ENCODE measurements around the gene IL31.

Gene IL31

GRCh38 chr12:122145505-122146330 lies 28.3 kb downstream of the IL31 start:
- Histone ChIP-seq H3K27me3 (ENCODE audit: control insufficient read depth in 1 of 2, insufficient read depth in 1 of 2, low read length in 2 of 2) (peaks cover 0 to 3% of the 10 kb centered on the region in 2 experiments), H3K4me1 (ENCODE audit: control insufficient read depth, insufficient read depth, low read depth, low read length) (no peaks in the 10 kb centered on the region), H3K9ac (ENCODE audit: low read length) (no peak overlapping the region), H3K14ac (ENCODE audit: low read length in 2 of 2) (no peak overlapping the region), H4K91ac (ENCODE audit: low read length) (no peak overlapping the region), H3K36me3 (ENCODE audit: control insufficient read depth in 1 of 2, insufficient read depth in 2 of 2, low read depth in 1 of 2, low read length in 2 of 2) (peaks cover 33 to 47% of the 10 kb centered on the region in 2 experiments), H2AK5ac (ENCODE audit: low read length, severe bottlenecking) (no peak overlapping the region), H2BK5ac (ENCODE audit: low read depth, low read length, poor library complexity, severe bottlenecking) (no peak overlapping the region), H3K4me2 (ENCODE audit: low read length, poor library complexity, severe bottlenecking) (no peak overlapping the region), H3K9me3 (ENCODE audit: control insufficient read depth, low read length) (no peaks in the 10 kb centered on the region), H2AFZ (ENCODE audit: low read depth, low read length) (no peak overlapping the region), H3K27ac (ENCODE audit: low read length, poor library complexity, severe bottlenecking) (no peak overlapping the region), H2BK120ac (ENCODE audit: low read depth, low read length) (no peak overlapping the region), H3K23ac (ENCODE audit: low read length in 2 of 2) (no peak overlapping the region), H3K4ac (ENCODE audit: low read depth in 1 of 2, low read length in 2 of 2) (no peak overlapping the region), H4K8ac (ENCODE audit: low read length) (no peak overlapping the region), H2BK12ac (ENCODE audit: low read length in 2 of 2) (no peak overlapping the region), H3K18ac (ENCODE audit: low read depth in 1 of 2, low read length in 2 of 2) (no peak overlapping the region), H3K79me1 (replicated peaks; ENCODE audit: low read length, poor library complexity, severe bottlenecking) (peaks cover 2% of the 10 kb centered on the region), H3K4me3 (ENCODE audit: insufficient read depth in 1 of 2, low read depth in 1 of 2, low read length in 2 of 2) (no peak overlapping the region), H2BK15ac (ENCODE audit: low read depth, poor library complexity, severe bottlenecking) (no peak overlapping the region)
- no peak for DNase-seq
- 97% methylated on average over 22 of the region's 23 CpGs for WGBS

- Histone ChIP-seq H2BK120ac (ENCODE audit: low read depth, low read length) (no peak overlapping the region), H2BK5ac (ENCODE audit: low read depth, low read length, poor library complexity, severe bottlenecking) (no peak overlapping the region), H3K18ac (ENCODE audit: low read depth in 1 of 2, low read length in 2 of 2) (no peak overlapping the region), H3K9me3 (ENCODE audit: control insufficient read depth, low read length) (no peaks in the 10 kb centered on the region), H2AFZ (ENCODE audit: low read depth, low read length) (no peak overlapping the region), H3K79me1 (replicated peaks; ENCODE audit: low read length, poor library complexity, severe bottlenecking) (peaks cover 2% of the 10 kb centered on the region), H4K8ac (ENCODE audit: low read length) (no peak overlapping the region), H2BK12ac (ENCODE audit: low read length in 2 of 2) (no peak overlapping the region), H3K36me3 (ENCODE audit: control insufficient read depth in 1 of 2, insufficient read depth in 2 of 2, low read depth in 1 of 2, low read length in 2 of 2) (peaks cover 38 to 50% of the 10 kb centered on the region in 2 experiments), H3K4me3 (ENCODE audit: insufficient read depth in 1 of 2, low read depth in 1 of 2, low read length in 2 of 2) (no peak overlapping the region), H3K14ac (ENCODE audit: low read length in 2 of 2) (no peak overlapping the region), H3K23ac (ENCODE audit: low read length in 2 of 2) (no peak overlapping the region), H4K91ac (ENCODE audit: low read length) (no peak overlapping the region), H2AK5ac (ENCODE audit: low read length, severe bottlenecking) (no peak overlapping the region), H3K4me1 (ENCODE audit: control insufficient read depth, insufficient read depth, low read depth, low read length) (no peaks in the 10 kb centered on the region), H3K4ac (ENCODE audit: low read depth in 1 of 2, low read length in 2 of 2) (no peak overlapping the region), H3K4me2 (ENCODE audit: low read length, poor library complexity, severe bottlenecking) (no peak overlapping the region), H3K9ac (ENCODE audit: low read length) (no peak overlapping the region), H3K27me3 (ENCODE audit: control insufficient read depth in 1 of 2, insufficient read depth in 1 of 2, low read length in 2 of 2) (no peaks in the 10 kb centered on the region), H2BK15ac (ENCODE audit: low read depth, poor library complexity, severe bottlenecking) (no peak overlapping the region), H3K27ac (ENCODE audit: low read length, poor library complexity, severe bottlenecking) (no peak overlapping the region)
- no peak for DNase-seq
- WGBS, result 96% methylated on average over 12 of the region's 12 CpGs
These were observed 29.1 kb downstream of the IL31 start for GRCh38 chr12:122144885-122145284.

DNA sequence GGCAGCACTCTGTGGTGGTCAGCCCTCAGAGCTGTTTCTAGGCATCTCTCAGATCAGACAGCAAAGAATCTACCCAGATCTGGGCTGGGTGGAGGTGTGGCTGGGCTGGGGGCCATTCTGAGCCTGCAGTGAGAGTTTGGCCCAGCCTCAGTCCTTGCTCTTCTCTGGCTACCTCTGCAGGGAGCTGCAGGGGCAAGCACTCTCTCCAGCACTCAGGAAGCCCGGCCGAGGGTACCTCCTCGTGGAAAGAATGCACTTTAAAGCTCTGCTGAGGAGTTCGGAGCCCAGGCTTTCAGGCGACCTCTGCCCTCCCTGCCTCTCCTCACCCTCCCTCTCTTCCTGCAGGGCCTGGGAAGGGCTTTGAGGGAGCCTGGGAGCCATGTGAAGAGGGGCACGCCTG lies 31.2 kb downstream of the IL31 start:
- peaks cover 56 to 65% of the 10 kb centered on the region in 2 experiments for H3K36me3 ChIP-seq (ENCODE audit: control insufficient read depth in 1 of 2, insufficient read depth in 2 of 2, low read depth in 1 of 2, low read length in 2 of 2)
- no peaks in the 10 kb centered on the region for H3K4me1 ChIP-seq (ENCODE audit: control insufficient read depth, insufficient read depth, low read depth, low read length)
- H2BK5ac ChIP-seq (ENCODE audit: low read depth, low read length, poor library complexity, severe bottlenecking), result no peak overlapping the region
- H2BK120ac ChIP-seq (ENCODE audit: low read depth, low read length), result no peak overlapping the region
- no peak overlapping the region for H3K4me2 ChIP-seq (ENCODE audit: low read length, poor library complexity, severe bottlenecking)
- no peaks in the 10 kb centered on the region for H3K27me3 ChIP-seq (ENCODE audit: control insufficient read depth in 1 of 2, insufficient read depth in 1 of 2, low read length in 2 of 2)
- no peak overlapping the region for H3K4me3 ChIP-seq (ENCODE audit: insufficient read depth in 1 of 2, low read depth in 1 of 2, low read length in 2 of 2)
- no peaks in the 10 kb centered on the region for H3K9me3 ChIP-seq (ENCODE audit: control insufficient read depth, low read length)
- H2AK5ac ChIP-seq (ENCODE audit: low read length, severe bottlenecking), result no peak overlapping the region
- DNase-seq, result no peak
- peaks cover 2% of the 10 kb centered on the region for H3K79me1 ChIP-seq (replicated peaks; ENCODE audit: low read length, poor library complexity, severe bottlenecking)
- H2BK15ac ChIP-seq (ENCODE audit: low read depth, poor library complexity, severe bottlenecking), result no peak overlapping the region
- WGBS, result 67% methylated on average over 6 of the region's 6 CpGs
- H3K23ac ChIP-seq (ENCODE audit: low read length in 2 of 2), result no peak overlapping the region
- no peak overlapping the region for H2AFZ ChIP-seq (ENCODE audit: low read depth, low read length)
- H3K18ac ChIP-seq (ENCODE audit: low read depth in 1 of 2, low read length in 2 of 2), result no peak overlapping the region
- no peak overlapping the region for H4K91ac ChIP-seq (ENCODE audit: low read length)
- no peak overlapping the region for H3K4ac ChIP-seq (ENCODE audit: low read depth in 1 of 2, low read length in 2 of 2)
- no peak overlapping the region for H3K27ac ChIP-seq (ENCODE audit: low read length, poor library complexity, severe bottlenecking)
- H3K9ac ChIP-seq (ENCODE audit: low read length), result no peak overlapping the region
- H4K8ac ChIP-seq (ENCODE audit: low read length), result no peak overlapping the region
- H2BK12ac ChIP-seq (ENCODE audit: low read length in 2 of 2), result no peak overlapping the region
- H3K14ac ChIP-seq (ENCODE audit: low read length in 2 of 2), result no peak overlapping the region

DNA sequence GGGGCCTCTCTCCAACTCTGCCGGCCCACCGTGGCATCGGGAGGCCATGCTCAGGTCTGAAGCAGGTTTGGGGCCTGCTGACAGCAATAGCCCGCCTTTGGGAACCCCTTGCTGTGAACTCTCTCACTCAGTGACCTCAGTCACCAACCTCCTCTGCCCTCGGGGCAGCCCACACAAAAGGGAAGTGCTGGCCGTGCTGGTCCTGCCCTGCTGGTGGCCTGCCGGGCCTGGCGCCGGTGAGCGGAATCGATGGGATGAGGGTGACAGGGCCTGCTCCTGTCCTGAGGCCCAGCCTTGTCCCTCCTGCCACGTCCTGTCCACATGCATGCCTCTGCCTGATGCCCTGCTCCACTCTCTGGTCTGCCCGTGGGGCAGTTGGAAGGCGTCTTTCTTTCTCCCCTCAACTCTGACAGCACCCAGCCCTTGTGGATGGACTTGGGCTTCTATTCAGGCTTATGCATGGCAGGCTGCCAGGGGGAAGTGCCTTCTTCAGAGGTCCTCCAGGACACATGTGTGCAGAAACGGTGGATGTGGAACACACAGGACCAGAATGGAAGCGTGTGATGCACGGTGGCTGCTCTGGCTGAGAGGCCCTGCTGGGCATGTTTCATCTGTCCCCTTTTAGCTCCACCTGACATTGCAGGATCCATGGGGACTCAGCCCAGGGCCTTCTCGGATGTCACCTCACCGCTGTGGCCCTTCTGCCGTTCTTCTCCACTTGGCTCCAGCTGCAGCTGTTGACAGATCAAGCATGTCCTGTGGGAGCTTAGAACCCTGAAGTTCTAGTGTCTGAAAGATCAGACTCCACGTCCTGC lies 31.9 kb downstream of the IL31 start:
- Histone ChIP-seq H3K23ac (ENCODE audit: low read length in 2 of 2) (no peak overlapping the region), H4K8ac (ENCODE audit: low read length) (no peak overlapping the region), H2AFZ (ENCODE audit: low read depth, low read length) (no peak overlapping the region), H3K27ac (ENCODE audit: low read length, poor library complexity, severe bottlenecking) (no peak overlapping the region), H3K9me3 (ENCODE audit: control insufficient read depth, low read length) (no peaks in the 10 kb centered on the region), H3K4me1 (ENCODE audit: control insufficient read depth, insufficient read depth, low read depth, low read length) (no peaks in the 10 kb centered on the region), H3K4ac (ENCODE audit: low read depth in 1 of 2, low read length in 2 of 2) (no peak overlapping the region), H3K18ac (ENCODE audit: low read depth in 1 of 2, low read length in 2 of 2) (no peak overlapping the region), H2BK15ac (ENCODE audit: low read depth, poor library complexity, severe bottlenecking) (no peak overlapping the region), H3K79me1 (replicated peaks; ENCODE audit: low read length, poor library complexity, severe bottlenecking) (peaks cover 2% of the 10 kb centered on the region), H3K27me3 (ENCODE audit: control insufficient read depth in 1 of 2, insufficient read depth in 1 of 2, low read length in 2 of 2) (no peaks in the 10 kb centered on the region), H2BK5ac (ENCODE audit: low read depth, low read length, poor library complexity, severe bottlenecking) (no peak overlapping the region), H2BK12ac (ENCODE audit: low read length in 2 of 2) (no peak overlapping the region), H4K91ac (ENCODE audit: low read length) (no peak overlapping the region), H3K4me3 (ENCODE audit: insufficient read depth in 1 of 2, low read depth in 1 of 2, low read length in 2 of 2) (no peak overlapping the region), H2BK120ac (ENCODE audit: low read depth, low read length) (no peak overlapping the region), H3K36me3 (ENCODE audit: control insufficient read depth in 1 of 2, insufficient read depth in 2 of 2, low read depth in 1 of 2, low read length in 2 of 2) (peaks cover 59 to 71% of the 10 kb centered on the region in 2 experiments), H3K4me2 (ENCODE audit: low read length, poor library complexity, severe bottlenecking) (no peak overlapping the region), H3K14ac (ENCODE audit: low read length in 2 of 2) (no peak overlapping the region), H2AK5ac (ENCODE audit: low read length, severe bottlenecking) (no peak overlapping the region), H3K9ac (ENCODE audit: low read length) (no peak overlapping the region)
- DNase-seq, result no peak
- WGBS, result 94% methylated on average over 21 of the region's 21 CpGs
